HT-29 (cell line): ENCODE data around the gene EPB41. TPM values are rescaled to one million over a fixed set of nuclear protein-coding genes. Genes with fewer than 3 reads are reported as not detected.
"Not testable (repeated sequence)": the region's sequence is repeated elsewhere in the genome, so short reads cannot be mapped to it uniquely, and the experiment has no call there.

Experiments used
- DNase-seq: peaks from one replicate; pipeline ENCODE4 v3.0.0-alpha.2; 2015; ENCODE audit warnings: low spot score
- total RNA-seq: library from RNA; depleted of rRNA; stranded (reverse); fragments of >200 nt; shearing (Covaris generic); gene quantifications from 2 replicates; pipeline ENCODE4 v1.2.3, GENCODE V29; 2014; rRNA removed

EPB41 gene
- total RNA-seq = 35.2 and 36.4 TPM in 2 replicates

DNA sequence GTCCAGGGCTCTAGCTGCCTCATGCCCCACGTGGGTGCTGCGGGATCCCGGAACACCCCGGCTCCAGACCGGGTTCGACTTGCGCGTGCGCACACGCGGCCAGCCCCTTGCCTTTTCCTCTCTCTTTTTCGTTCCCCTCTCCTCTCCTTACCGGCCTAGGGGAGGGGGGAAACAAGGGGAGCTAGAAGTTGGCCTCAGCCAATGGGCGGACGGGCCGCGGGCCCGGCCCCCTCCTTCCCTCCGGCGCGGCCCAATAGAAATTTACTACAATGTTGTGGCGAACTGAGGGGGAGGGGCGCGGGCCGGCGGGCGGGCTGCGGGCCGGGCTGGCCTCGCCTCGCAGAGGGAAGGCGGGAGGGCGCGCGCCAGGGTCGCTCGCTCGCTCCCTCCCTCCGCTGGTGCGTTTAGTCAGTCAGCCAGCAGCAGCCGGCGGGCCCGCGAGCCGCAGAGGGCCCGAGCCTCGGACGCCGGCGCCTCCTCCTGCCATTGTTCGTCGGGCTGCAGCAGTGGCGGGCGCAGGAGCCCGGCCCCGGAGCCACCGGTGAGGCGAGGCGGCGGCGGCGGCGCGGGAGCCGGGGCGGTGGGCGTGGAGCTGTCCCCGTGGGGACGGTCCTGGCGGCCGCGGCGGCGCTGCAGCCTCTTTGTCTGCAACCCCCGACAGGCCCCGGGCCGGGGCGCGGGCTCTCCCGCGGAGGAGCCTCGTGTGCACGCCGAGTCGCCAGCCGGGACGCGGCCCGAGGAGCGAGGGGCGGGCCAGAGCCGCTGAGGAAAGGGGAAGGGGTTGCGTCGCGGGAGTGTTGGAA, at the start of gene EPB41:
TSS of gene EPB41 (plus strand) at position 342 of the 803 bp plus-strand sequence. CDS start 72,869 bp downstream, outside the sequence.
- peak; percentile 88 for DNase-seq

GRCh38 chr1:28864695-28865094, 49.7 kb upstream of the EPB41 start:
- DNase-seq = no peak

DNA sequence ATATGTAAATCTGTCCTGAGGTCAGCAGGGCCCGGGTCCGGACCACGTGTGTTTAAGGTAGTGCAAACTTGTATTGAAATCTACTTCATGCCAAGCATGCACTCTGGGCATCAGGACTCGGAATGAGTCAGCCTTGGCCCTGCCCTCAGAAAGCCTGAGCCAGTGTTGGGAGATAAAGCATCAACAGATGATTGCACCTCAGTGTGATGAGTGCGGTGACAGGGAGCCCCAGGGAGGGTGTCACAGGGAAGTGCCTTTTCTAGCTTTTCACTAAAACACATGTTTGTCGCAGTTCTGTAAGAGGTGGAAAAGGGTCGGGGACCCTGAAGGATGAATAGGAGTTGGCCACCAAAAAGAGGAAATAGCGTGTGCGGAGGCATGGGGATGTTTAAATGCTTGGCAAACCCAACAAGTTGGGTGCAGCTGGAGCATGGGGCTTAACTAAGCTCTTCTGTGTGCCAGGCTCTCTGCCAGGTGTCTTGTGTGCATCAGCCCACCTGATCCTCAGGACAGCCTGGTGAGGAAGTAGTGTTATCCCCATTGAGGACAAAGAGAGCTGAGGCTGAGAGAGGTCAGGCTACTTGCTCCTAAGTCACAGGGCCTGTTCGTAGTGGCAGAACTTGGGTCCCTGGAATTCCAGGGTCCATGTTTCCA, 48.2 kb upstream of the EPB41 start:
- no peak for DNase-seq

DNA sequence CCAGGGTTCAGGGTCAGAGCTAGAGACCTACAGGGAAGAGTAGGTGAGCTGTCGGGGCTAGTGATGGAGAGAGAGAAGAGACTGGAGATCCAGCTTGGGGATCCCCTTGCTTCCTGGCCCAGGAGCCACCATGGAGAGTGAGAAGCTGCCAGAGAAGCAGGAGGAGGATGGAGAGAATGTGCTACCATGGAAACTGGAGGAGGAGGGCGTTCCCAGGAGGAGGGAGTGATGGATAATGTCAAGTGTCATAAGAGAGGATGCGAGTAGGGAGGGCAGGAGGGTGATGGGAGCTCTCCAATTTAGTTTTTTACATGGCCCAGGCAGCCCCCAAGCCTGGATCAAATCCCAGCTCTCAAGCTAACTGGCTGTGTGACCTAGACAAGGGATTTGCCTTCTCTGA, 46.5 kb upstream of the EPB41 start:
- DNase-seq = no peak

DNA sequence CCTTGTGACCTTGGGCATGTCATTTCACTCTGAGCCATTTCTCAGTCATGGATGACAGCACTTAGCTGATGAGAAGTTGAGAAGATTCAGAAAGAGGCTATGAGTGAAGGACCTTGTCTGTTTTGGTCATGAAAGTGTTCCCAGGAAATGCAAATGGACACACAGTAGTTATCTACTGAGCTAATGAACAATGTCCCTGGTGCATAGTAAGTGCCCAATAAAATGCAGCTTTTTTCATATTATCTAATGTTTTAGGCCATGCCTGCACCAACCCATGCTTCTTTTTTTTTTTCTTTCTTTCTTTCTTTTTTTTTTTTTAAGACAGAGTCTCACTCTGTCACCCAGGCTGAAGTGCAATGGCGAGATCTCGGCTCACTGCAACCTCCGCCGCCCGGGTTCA, 44.4 kb upstream of the EPB41 start:
- DNase-seq = no peak

DNA sequence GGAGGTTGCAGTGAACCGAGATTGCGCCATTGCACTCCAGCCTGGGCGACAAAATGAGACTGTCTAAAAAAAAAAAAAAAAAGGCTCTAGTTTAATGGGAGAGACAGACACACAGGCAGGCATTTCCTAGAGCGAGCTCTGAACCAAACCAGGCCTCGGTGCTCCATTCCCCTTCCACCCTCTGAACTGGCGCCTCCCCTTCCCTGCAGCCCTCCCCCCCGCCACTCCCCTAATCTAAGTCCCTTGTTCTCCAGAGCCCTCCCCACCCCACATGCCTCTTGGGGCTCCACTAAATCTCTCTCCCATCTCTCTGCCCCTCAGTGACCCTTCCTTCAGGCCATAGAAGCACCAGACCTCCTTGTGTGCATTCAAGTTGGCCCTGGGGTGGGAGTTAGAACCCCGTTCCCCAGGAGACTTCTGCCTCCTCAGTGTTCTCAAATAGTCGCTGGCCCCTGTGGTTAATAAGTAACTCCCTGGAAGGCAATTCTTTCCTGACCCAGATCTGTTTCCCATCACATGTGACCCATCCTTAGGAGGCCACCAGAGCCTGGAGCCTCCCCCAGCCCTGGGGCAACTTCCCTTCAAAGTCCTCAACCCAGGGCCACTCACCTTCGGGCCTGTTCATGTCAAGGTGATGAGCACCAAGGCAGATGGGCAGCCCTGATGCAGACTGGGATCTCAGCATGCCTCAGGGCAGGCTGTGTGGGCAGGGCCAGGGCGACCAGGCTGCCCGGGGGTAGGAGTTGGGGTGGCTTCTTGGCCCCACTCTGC, 42.6 kb upstream of the EPB41 start:
- DNase-seq = no peak

GRCh38 chr1:28875134-28875533, 39.2 kb upstream of the EPB41 start:
- not testable (repeated sequence) for DNase-seq

DNA sequence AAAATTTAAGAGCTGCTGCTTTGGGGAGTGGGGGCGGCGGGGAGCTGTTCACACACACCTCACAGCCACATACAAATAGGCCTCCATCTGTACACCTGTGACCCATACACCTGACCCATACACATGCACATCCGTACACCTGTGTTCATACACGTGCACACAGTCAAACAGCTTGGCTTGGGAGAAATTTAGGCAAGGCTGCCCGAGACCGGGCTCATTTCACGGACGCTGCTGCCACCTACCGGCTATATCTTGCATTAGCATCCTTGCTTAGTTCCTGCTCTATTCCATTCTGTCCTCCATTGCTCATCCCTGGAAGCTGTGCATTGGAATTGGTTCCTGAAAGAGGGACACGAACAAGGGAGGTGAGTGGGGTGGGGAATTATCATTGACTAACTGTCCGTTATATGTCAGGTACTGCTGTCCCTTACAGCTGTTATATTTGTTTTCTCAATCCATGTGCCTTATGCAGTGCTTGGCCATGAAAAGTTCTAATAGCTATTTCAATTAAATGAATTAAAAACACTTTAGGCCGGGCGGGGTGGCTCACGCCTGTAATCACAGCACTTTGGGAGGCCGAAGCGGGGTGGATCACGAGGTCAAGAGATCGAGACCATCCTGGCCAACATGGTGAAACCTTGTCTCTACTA, 37.1 kb upstream of the EPB41 start:
- DNase-seq = peak; percentile 94

GRCh38 chr1:28878796-28879195, 35.6 kb upstream of the EPB41 start:
- no peak for DNase-seq

DNA sequence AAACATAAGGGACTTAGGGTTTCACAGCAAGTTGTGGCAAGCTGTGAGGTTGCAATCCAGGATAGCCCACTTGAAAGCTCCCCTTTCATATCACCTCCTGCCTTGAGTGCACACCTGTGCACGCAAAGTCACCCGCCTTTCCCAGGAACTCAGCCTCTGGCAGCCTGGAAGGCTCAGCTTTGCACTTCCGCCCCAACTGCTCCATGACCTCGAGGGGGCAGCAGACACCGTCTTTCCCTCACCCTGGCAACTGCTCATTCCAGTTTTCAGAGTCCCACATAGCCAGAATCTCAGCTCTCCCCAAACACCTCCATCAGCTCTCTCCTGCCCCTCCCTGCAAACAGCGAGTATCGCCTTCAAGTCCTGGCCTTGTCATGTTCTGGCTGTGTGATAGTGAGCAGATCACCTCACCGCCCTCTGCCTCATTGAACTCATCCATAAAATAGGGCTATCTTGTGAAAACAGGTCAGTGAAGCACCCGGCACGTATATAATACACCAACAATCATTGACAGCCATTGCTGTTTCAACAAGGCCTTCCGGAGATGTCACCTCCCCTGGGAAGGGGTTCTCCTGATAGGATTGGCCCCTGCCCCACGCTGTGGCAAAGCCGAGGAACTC, 32.2 kb upstream of the EPB41 start:
- peak; percentile 97 for DNase-seq

GRCh38 chr1:28883242-28883616, 31.1 kb upstream of the EPB41 start:
- no peak for DNase-seq

GRCh38 chr1:28885472-28885877, 28.9 kb upstream of the EPB41 start:
- DNase-seq = no peak

- no peak for DNase-seq
These were observed 28.2 kb upstream of the EPB41 start for GRCh38 chr1:28885977-28886730.

- peak; percentile 91 for DNase-seq
These were observed 27.5 kb upstream of the EPB41 start for GRCh38 chr1:28886731-28887418.

GRCh38 chr1:28887419-28887834, 26.9 kb upstream of the EPB41 start:
- DNase-seq = no peak

DNA sequence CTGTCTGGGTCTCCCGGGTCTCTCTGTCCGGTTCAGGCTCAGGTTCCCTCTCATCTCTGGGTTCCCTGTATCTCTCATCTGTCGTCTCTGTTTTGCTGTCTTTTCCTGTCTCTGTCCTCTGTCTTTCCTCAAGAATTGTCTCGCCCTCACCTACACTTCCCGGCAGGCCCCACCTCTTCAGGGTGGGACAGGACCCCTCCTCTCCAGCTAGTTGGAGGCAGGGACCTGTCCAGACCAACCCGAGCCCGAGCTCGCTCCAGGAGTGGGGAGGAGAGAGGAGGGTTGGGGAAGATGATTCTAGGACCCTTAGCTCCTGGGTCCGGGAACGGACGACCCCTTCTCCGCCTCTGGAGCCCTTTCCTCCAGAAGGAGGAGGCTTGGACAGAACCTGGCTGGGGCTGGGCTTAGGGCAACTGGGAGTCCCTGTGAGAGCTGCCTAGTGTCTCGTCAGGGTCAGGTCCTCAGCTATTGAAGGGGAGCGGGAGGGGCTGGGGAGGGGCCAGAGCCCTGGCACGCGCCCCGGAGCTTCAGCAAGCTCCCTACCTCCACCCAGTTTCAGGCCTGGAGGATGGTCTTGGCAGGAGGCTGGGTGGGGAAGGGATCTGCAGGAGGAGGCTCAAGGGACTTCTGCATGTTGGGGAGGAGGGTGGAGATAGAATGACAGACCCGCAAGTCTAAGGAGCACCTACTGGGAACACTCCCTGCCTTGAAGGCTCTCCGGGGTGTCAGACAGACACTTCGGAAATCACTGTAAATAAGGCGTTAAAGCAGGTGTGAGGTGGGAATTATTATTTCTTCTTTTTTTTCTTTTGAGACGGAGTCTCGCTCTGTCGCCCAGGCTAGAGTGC, 26.3 kb upstream of the EPB41 start:
- peak; percentile 27 for DNase-seq

GRCh38 chr1:28888915-28889314, 25.5 kb upstream of the EPB41 start:
- no peak for DNase-seq

- DNase-seq = no peak
These were observed 25.0 kb upstream of the EPB41 start for GRCh38 chr1:28889357-28889756.

- DNase-seq = no peak
These were observed 23.9 kb upstream of the EPB41 start for GRCh38 chr1:28890435-28890834.
